ENCODE measurements around the gene THTPA.
"Not testable (repeated sequence)": the region's sequence is repeated elsewhere in the genome, so short reads cannot be mapped to it uniquely, and the experiment has no call there.

- not testable (repeated sequence) for TF ChIP-seq CTCF (IDR thresholded peaks at IDR 0.05 in 8 of 11, conservative IDR thresholded peaks at IDR 0.05 in 3 of 11); POLR2A (IDR thresholded peaks at IDR 0.05)
Measured at GRCh38 chr14:23536906-23537305, 19.2 kb upstream of the THTPA start.

Data from spleen (tissue), 7 donors.